H9 (cell line): ENCODE measurements around the gene CCDC178. TPM values are rescaled to one million over a fixed set of nuclear protein-coding genes. Genes with fewer than 3 reads are reported as not detected.

Experiments used
- DNase-seq: peaks from one replicate; pipeline ENCODE4 v3.0.0-alpha.2; 2017
- H2AFZ ChIP-seq: one replicate; pipeline ENCODE4 v1.6.1; 2013; ENCODE audit warnings: mild to moderate bottlenecking, low read length, control low read depth, moderate library complexity
- H2AK5ac ChIP-seq: 2 replicates; pipeline ENCODE4 v1.6.1; 2013; ENCODE audit warnings: low read length, control low read depth, mixed read lengths; ENCODE audit not compliant: insufficient read length
- H2BK120ac ChIP-seq: one replicate; pipeline ENCODE4 v1.6.1; 2013; ENCODE audit warnings: low read depth, mild to moderate bottlenecking, low read length, control low read depth, inconsistent platforms; ENCODE audit not compliant: poor library complexity, severe bottlenecking
- H2BK12ac ChIP-seq: 2 replicates; pipeline ENCODE4 v1.6.1; 2013; ENCODE audit warnings: low read length, control low read depth, mixed read lengths, low read depth; ENCODE audit not compliant: insufficient read length
- H2BK15ac ChIP-seq: 2 replicates; pipeline ENCODE4 v1.6.1; 2013; ENCODE audit warnings: low read depth, low read length, control low read depth
- H2BK20ac ChIP-seq: one replicate; pipeline ENCODE4 v1.6.1; 2013; ENCODE audit warnings: low read depth, mild to moderate bottlenecking, low read length, control low read depth, inconsistent platforms; ENCODE audit not compliant: poor library complexity, severe bottlenecking
- H2BK5ac ChIP-seq: 2 replicates; pipeline ENCODE4 v1.6.1; 2013; ENCODE audit warnings: low read length, control low read depth, mixed read lengths; ENCODE audit not compliant: insufficient read length
- H3K14ac ChIP-seq: 2 replicates; pipeline ENCODE4 v1.6.1; 2013; ENCODE audit warnings: low read length, control low read depth; ENCODE audit not compliant: insufficient read depth
- H3K18ac ChIP-seq: 2 replicates; pipeline ENCODE4 v1.6.1; 2013; ENCODE audit warnings: low read depth, mild to moderate bottlenecking, mixed read lengths, low read length, control low read depth; ENCODE audit not compliant: insufficient read length
- H3K23ac ChIP-seq: 2 replicates; pipeline ENCODE4 v1.6.1; 2013; ENCODE audit warnings: low read length, control low read depth, mixed read lengths, low read depth; ENCODE audit not compliant: insufficient read length
- H3K23me2 ChIP-seq: 2 replicates; pipeline ENCODE4 v1.6.1; 2013; ENCODE audit warnings: low read depth, mild to moderate bottlenecking, mixed read lengths, low read length, control low read depth; ENCODE audit not compliant: insufficient read length, poor library complexity, severe bottlenecking
- H3K27ac ChIP-seq: 2 replicates; pipeline ENCODE4 v1.5.1; 2013; ENCODE audit warnings: low read length, control low read depth, mixed read lengths, low read depth; ENCODE audit not compliant: insufficient read length
- H3K27me3 ChIP-seq: 2 replicates; pipeline ENCODE4 v1.6.1; 2013; ENCODE audit warnings: low read length, control low read depth, inconsistent platforms; ENCODE audit not compliant: insufficient read depth
- H3K4ac ChIP-seq: 2 replicates; pipeline ENCODE4 v1.6.1; 2013; ENCODE audit warnings: low read depth, mild to moderate bottlenecking, control low read depth, inconsistent platforms, low read length, moderate library complexity
- H3K4me1 ChIP-seq: 2 replicates; pipeline ENCODE4 v1.6.1; 2013; ENCODE audit warnings: low read length, control low read depth, inconsistent platforms; ENCODE audit not compliant: insufficient read depth
- H3K4me2 ChIP-seq: 2 replicates; pipeline ENCODE4 v1.6.1; 2013; ENCODE audit warnings: low read length, control low read depth, mixed read lengths; ENCODE audit not compliant: insufficient read length, insufficient read depth
- H3K56ac ChIP-seq: 2 replicates; pipeline ENCODE4 v1.6.1; 2013; ENCODE audit warnings: low read depth, mild to moderate bottlenecking, mixed read lengths, low read length, control low read depth; ENCODE audit not compliant: insufficient read length
- H3K79me1 ChIP-seq: 2 replicates; pipeline ENCODE4 v1.6.1; 2013; ENCODE audit warnings: low read depth, mild to moderate bottlenecking, moderate library complexity, low read length, control low read depth, inconsistent platforms; ENCODE audit not compliant: insufficient read depth, poor library complexity, severe bottlenecking
- H3K79me2 ChIP-seq: 2 replicates; pipeline ENCODE4 v1.6.1; 2013; ENCODE audit warnings: low read length, control low read depth, inconsistent platforms; ENCODE audit not compliant: insufficient read depth
- H3K9ac ChIP-seq: 2 replicates; pipeline ENCODE4 v1.6.1; 2013; ENCODE audit warnings: low read length, control low read depth, mixed read lengths; ENCODE audit not compliant: insufficient read length; ENCODE audit errors: extremely low read depth
- H3K9me3 ChIP-seq: one replicate; pipeline ENCODE4 v1.6.1; 2013; ENCODE audit warnings: low read depth, low read length, inconsistent platforms; ENCODE audit not compliant: control insufficient read depth
- H3T11ph ChIP-seq: one replicate; pipeline ENCODE4 v1.6.1; 2013; ENCODE audit warnings: mild to moderate bottlenecking, low read length, control low read depth, inconsistent platforms
- H4K20me1 ChIP-seq: one replicate; pipeline ENCODE4 v1.6.1; 2013; ENCODE audit not compliant: control insufficient read depth, insufficient read length, insufficient read depth
- H4K5ac ChIP-seq: 2 replicates; pipeline ENCODE4 v1.6.1; 2013; ENCODE audit warnings: low read depth, mild to moderate bottlenecking, mixed read lengths, low read length, control low read depth; ENCODE audit not compliant: insufficient read length
- H4K8ac ChIP-seq: replicated peaks from 2 replicates; pipeline ENCODE4 v1.6.1; 2013; ENCODE audit warnings: low read length, control low read depth, mixed read lengths, low read depth; ENCODE audit not compliant: insufficient read length
- H4K91ac ChIP-seq: 2 replicates; pipeline ENCODE4 v1.6.1; 2013; ENCODE audit warnings: low read depth, mild to moderate bottlenecking, moderate library complexity, mixed read lengths, low read length, control low read depth; ENCODE audit not compliant: insufficient read length
- H3K27ac Mint-ChIP-seq, 3 experiments: 2 replicates in 2 of 3; 3 replicates in 1 of 3; pipeline ENCODE4 v1.8.0; 2020 to 2021; ENCODE audit warnings: mixed read lengths in 3 of 3, mild to moderate bottlenecking in 1 of 3, moderate library complexity in 1 of 3
- H3K27me3 Mint-ChIP-seq: 2 replicates; pipeline ENCODE4 v1.8.0; 2021; ENCODE audit warnings: low read depth, mild to moderate bottlenecking, moderate library complexity, mixed read lengths
- H3K36me3 Mint-ChIP-seq, 3 experiments: 2 replicates in 2 of 3; 3 replicates in 1 of 3; pipeline ENCODE4 v1.8.0; 2020 to 2021; ENCODE audit warnings: low read depth in 3 of 3, mixed read lengths in 3 of 3; ENCODE audit not compliant: insufficient read depth in 1 of 3
- H3K4me1 Mint-ChIP-seq, 2 experiments: 2 replicates each; pipeline ENCODE4 v1.8.0; 2020; ENCODE audit warnings: mixed read lengths in 2 of 2
- H3K4me3 Mint-ChIP-seq, 2 experiments: 2 replicates in 1 of 2; 3 replicates in 1 of 2; pipeline ENCODE4 v1.8.0; 2020 to 2021; ENCODE audit warnings: mild to moderate bottlenecking in 2 of 2, mixed read lengths in 2 of 2, moderate library complexity in 1 of 2
- H3K9me3 Mint-ChIP-seq, 2 experiments: 2 replicates in 1 of 2; 3 replicates in 1 of 2; pipeline ENCODE4 v1.8.0; 2020; ENCODE audit warnings: mild to moderate bottlenecking in 2 of 2, mixed read lengths in 2 of 2, moderate library complexity in 1 of 2
- CTCF ChIP-seq: fragments of 200-600 bp; sonication (generic); conservative IDR thresholded peaks from 3 replicates; pipeline ENCODE4 v1.8.0; 2021; ENCODE audit warnings: antibody characterized with exemption, mild to moderate bottlenecking
- WGBS: extraction: QIAGEN DNeasy Blood & Tissue Kit; methylation state at CpG from one replicate; pipeline ENCODE4 v1.1.7; 2013; ENCODE audit warnings: missing lambda C conversion rate, low lambda C conversion rate, mixed read lengths; ENCODE audit not compliant: insufficient read length; ENCODE audit errors: extremely low coverage; 5-methylcytosine and 5-hydroxymethylcytosine counted together
- total RNA-seq: library from RNA; stranded (reverse); gene quantifications from 2 replicates; pipeline ENCODE4 v1.2.1, GENCODE V29; 2021

The CCDC178 gene
- total RNA-seq, 1 experiment from 2014 or later: not detected

- Mint-ChIP-seq H3K9me3 (no peaks in the 10 kb centered on the region; a peak in 1 of 5 replicates), H3K27me3 (no peaks in the 10 kb centered on the region), H3K4me3 (no peak overlapping the region), H3K36me3 (no peaks in the 10 kb centered on the region; a peak in 1 of 7 replicates), H3K4me1 (peaks cover 0 to 5% of the 10 kb centered on the region in 2 experiments; a peak in 3 of 4 replicates), H3K27ac (no peak overlapping the region)
- Histone ChIP-seq H2BK120ac (no peak overlapping the region), H3K4me1 (no peaks in the 10 kb centered on the region), H3K9ac (no peak overlapping the region), H4K5ac (no peak overlapping the region), H2BK5ac (no peak overlapping the region), H3K79me1 (no peaks in the 10 kb centered on the region), H4K20me1 (no peaks in the 10 kb centered on the region), H2AK5ac (no peak overlapping the region), H3K4me2 (no peak overlapping the region), H2BK15ac (no peak overlapping the region), H3K56ac (no peak overlapping the region), H3K9me3 (no peaks in the 10 kb centered on the region), H3K23me2 (no peaks in the 10 kb centered on the region), H3K27me3 (no peaks in the 10 kb centered on the region), H3K18ac (no peak overlapping the region), H2BK12ac (no peak overlapping the region), H3K14ac (no peak overlapping the region), H3K23ac (no peak overlapping the region), H3K4ac (no peak overlapping the region), H2AFZ (no peak overlapping the region), H4K8ac (no peak overlapping the region), H3K79me2 (no peaks in the 10 kb centered on the region), H2BK20ac (no peak overlapping the region), H3K27ac (no peak overlapping the region), H3T11ph (no peak overlapping the region), H4K91ac (no peak overlapping the region)
- DNase-seq: no peak
- no CpG with 5 or more reads among the region's 3 CpGs for WGBS
- no peak for TF ChIP-seq CTCF
These were observed 533.3 kb downstream of the CCDC178 start for GRCh38 chr18:32907311-32907585.
